H1 (cell line): ENCODE measurements around the gene CCDC71. TPM values are rescaled to one million over a fixed set of nuclear protein-coding genes. Genes with fewer than 3 reads are reported as not detected.

Source experiments
- CTCF ChIA-PET: fragments of 300-600 bp; sonication (Branson Sonifier 250); formaldehyde crosslinking; loops from one replicate; lab custom pipeline; 2021; ENCODE audit not compliant: partially characterized antibody; lab: Charles Lee
- POLR2A ChIA-PET: fragments of 300-600 bp; sonication (Branson Sonifier 250); formaldehyde crosslinking; loops from one replicate; lab custom pipeline; 2021; ENCODE audit warnings: inconsistent platforms; ENCODE audit not compliant: partially characterized antibody; lab: Charles Lee
- DNase-seq, 2 experiments: peaks; one replicate each; pipeline versions ENCODE4 v3.0.0 to v3.0.0-alpha.2; 2010 to 2022; ENCODE audit warnings: low spot score in 2 of 2, low read depth in 1 of 2, mixed read lengths in 1 of 2
- FAIRE-seq: peaks from 2 replicates; lab custom pipeline; 2011; peaks lifted over from hg19 to GRCh38; lab: Jason Lieb, UNC
- H2AFZ ChIP-seq: 2 replicates; pipeline ENCODE4 v1.8.1; 2012; ENCODE audit warnings: low read length, inconsistent platforms
- H2AK5ac ChIP-seq: 2 replicates; pipeline ENCODE4 v1.6.1; 2013; ENCODE audit warnings: low read depth, low read length
- H2BK120ac ChIP-seq: replicated peaks from 2 replicates; pipeline ENCODE3; 2013; ENCODE audit warnings: low read depth, low read length, inconsistent platforms
- H2BK12ac ChIP-seq: 2 replicates; pipeline ENCODE4 v1.6.1; 2013; ENCODE audit warnings: low read depth, low read length
- H2BK15ac ChIP-seq: 2 replicates; pipeline ENCODE4 v1.6.1; 2013; ENCODE audit warnings: low read length
- H2BK20ac ChIP-seq: 2 replicates; pipeline ENCODE4 v1.6.1; 2013; ENCODE audit warnings: low read length
- H2BK5ac ChIP-seq: 2 replicates; pipeline ENCODE4 v1.6.1; 2013; ENCODE audit warnings: low read depth, low read length
- H3K14ac ChIP-seq: 2 replicates; pipeline ENCODE4 v1.6.1; 2013; ENCODE audit warnings: inconsistent platforms; ENCODE audit not compliant: insufficient read length
- H3K18ac ChIP-seq: 2 replicates; pipeline ENCODE4 v1.6.1; 2013; ENCODE audit warnings: low read length; ENCODE audit errors: extremely low read depth
- H3K23ac ChIP-seq: 2 replicates; pipeline ENCODE4 v1.6.1; 2013; ENCODE audit warnings: inconsistent platforms; ENCODE audit not compliant: insufficient read length
- H3K23me2 ChIP-seq: 2 replicates; pipeline ENCODE4 v1.6.1; 2013; ENCODE audit warnings: low read depth, low read length
- H3K27ac ChIP-seq: 2 replicates; pipeline ENCODE4 v1.6.1; 2011; ENCODE audit warnings: low read depth, low read length, inconsistent platforms
- H3K27me3 ChIP-seq, 4 experiments: replicated peaks in 1 of 4; 1 replicate in 1 of 4; 2 replicates in 3 of 4; pipeline versions ENCODE4 v1.6.1 to v1.8.1; 2011 to 2013; ENCODE audit warnings: low read length in 3 of 4, mild to moderate bottlenecking in 3 of 4, inconsistent platforms in 2 of 4, mixed read lengths in 2 of 4, moderate library complexity in 1 of 4; ENCODE audit not compliant: control insufficient read depth in 3 of 4, insufficient read depth in 3 of 4; ENCODE audit errors: extremely low read depth in 1 of 4
- H3K36me3 ChIP-seq, 4 experiments: 2 replicates each; pipeline versions ENCODE4 v1.6.1 to v1.8.1; 2011 to 2013; ENCODE audit warnings: mild to moderate bottlenecking in 4 of 4, low read length in 3 of 4, moderate library complexity in 2 of 4, control low read depth in 1 of 4, inconsistent platforms in 1 of 4; ENCODE audit not compliant: insufficient read depth in 4 of 4, control insufficient read depth in 2 of 4
- H3K4ac ChIP-seq: replicated peaks from 2 replicates; pipeline ENCODE3; 2013; ENCODE audit warnings: low read length, low read depth, mixed read lengths, inconsistent platforms; ENCODE audit not compliant: insufficient read length
- H3K4me1 ChIP-seq, 4 experiments: replicated peaks in 1 of 4; 1 replicate in 1 of 4; 2 replicates in 3 of 4; pipeline versions ENCODE4 v1.6.1 to v1.8.1; 2011 to 2013; ENCODE audit warnings: low read length in 3 of 4, inconsistent platforms in 2 of 4, mixed read lengths in 1 of 4; ENCODE audit not compliant: insufficient read depth in 4 of 4, control insufficient read depth in 3 of 4
- H3K4me2 ChIP-seq, 2 experiments: 2 replicates each; pipeline versions ENCODE4 v1.6.1 to v1.8.1; 2011 to 2013; ENCODE audit warnings: low read depth in 2 of 2, low read length in 2 of 2, control low read depth in 1 of 2, inconsistent platforms in 1 of 2, mild to moderate bottlenecking in 1 of 2; ENCODE audit not compliant: insufficient read depth in 1 of 2
- H3K4me3 ChIP-seq, 4 experiments: fragments of 200-600, 300-600 bp in 1 of 4; sonication (generic), shearing (Covaris generic), sonication (Bioruptor Twin) in 1 of 4; 2 replicates each; pipeline versions ENCODE4 v1.5.1 to v1.8.1; 2011 to 2016; ENCODE audit warnings: low read length in 4 of 4, low read depth in 3 of 4, control low read depth in 2 of 4, inconsistent platforms in 2 of 4, mild to moderate bottlenecking in 2 of 4, mixed read lengths in 1 of 4, moderate library complexity in 1 of 4; ENCODE audit not compliant: insufficient read depth in 2 of 4; ENCODE audit errors: extremely low read depth in 1 of 4
- H3K56ac ChIP-seq: replicated peaks from 2 replicates; pipeline ENCODE3; 2013; ENCODE audit warnings: low read depth, mild to moderate bottlenecking, mixed read lengths, low read length, inconsistent platforms; ENCODE audit not compliant: insufficient read length
- H3K79me1 ChIP-seq: 2 replicates; pipeline ENCODE4 v1.6.1; 2013; ENCODE audit warnings: low read depth, low read length, control low read depth
- H3K79me2 ChIP-seq, 2 experiments: 2 replicates each; pipeline versions ENCODE4 v1.6.1 to v1.8.1; 2012 to 2013; ENCODE audit warnings: low read length in 2 of 2, mild to moderate bottlenecking in 2 of 2, inconsistent platforms in 1 of 2; ENCODE audit not compliant: insufficient read depth in 2 of 2, control insufficient read depth in 1 of 2
- H3K9ac ChIP-seq, 4 experiments: replicated peaks in 1 of 4; 1 replicate in 1 of 4; 2 replicates in 3 of 4; pipeline versions ENCODE4 v1.6.1 to v1.8.1; 2011 to 2013; ENCODE audit warnings: low read depth in 3 of 4, low read length in 3 of 4, control low read depth in 2 of 4, mild to moderate bottlenecking in 2 of 4, moderate library complexity in 2 of 4, inconsistent platforms in 1 of 4; ENCODE audit errors: extremely low read depth in 1 of 4
- H3K9me3 ChIP-seq, 2 experiments: 2 replicates each; pipeline versions ENCODE4 v1.6.1 to v1.8.1; 2012 to 2013; ENCODE audit warnings: mild to moderate bottlenecking in 2 of 2, moderate library complexity in 2 of 2, control low read depth in 1 of 2, inconsistent platforms in 1 of 2, low read depth in 1 of 2, low read length in 1 of 2, mixed read lengths in 1 of 2; ENCODE audit not compliant: insufficient read depth in 2 of 2
- H4K20me1 ChIP-seq, 2 experiments: replicated peaks in 1 of 2; 2 replicates each; pipeline versions ENCODE3 to v1.8.1; 2011 to 2013; ENCODE audit warnings: inconsistent platforms in 2 of 2, low read length in 2 of 2, mild to moderate bottlenecking in 1 of 2; ENCODE audit not compliant: insufficient read depth in 2 of 2, control insufficient read depth in 1 of 2
- H4K5ac ChIP-seq: 2 replicates; pipeline ENCODE4 v1.6.1; 2013; ENCODE audit warnings: low read length, low read depth, mixed read lengths, inconsistent platforms; ENCODE audit not compliant: insufficient read length
- H4K8ac ChIP-seq: 2 replicates; pipeline ENCODE4 v1.8.0; 2013; ENCODE audit warnings: mild to moderate bottlenecking, moderate library complexity, low read length, inconsistent platforms; ENCODE audit not compliant: insufficient read depth; ENCODE audit errors: extremely low read depth
- H4K91ac ChIP-seq: replicated peaks from 2 replicates; pipeline ENCODE3; 2013; ENCODE audit warnings: low read length, mixed read lengths, inconsistent platforms; ENCODE audit not compliant: insufficient read length
- CBX8 ChIP-seq: fragments of 300-800, 300-1000 bp; sonication (generic); IDR thresholded peaks from 2 replicates; pipeline ENCODE4 v1.7.1; 2016; ENCODE audit warnings: low read depth, low read length, borderline replicate concordance
- PHF8 ChIP-seq: fragments of 200-600 bp; sonication (generic); conservative IDR thresholded peaks from 2 replicates; pipeline ENCODE4 v1.7.1; 2012; ENCODE audit warnings: low read depth, mild to moderate bottlenecking, inconsistent platforms, low read length, moderate library complexity
- WGBS, 2 experiments: shearing (Covaris generic) in 1 of 2; methylation state at CpG; one replicate each; pipeline versions ENCODE4 v1.1.6 to v1.1.7; 2013 to 2015; ENCODE audit warnings: low lambda C conversion rate in 2 of 2, mixed read lengths in 2 of 2, inconsistent platforms in 1 of 2, low coverage in 1 of 2, missing lambda C conversion rate in 1 of 2; ENCODE audit not compliant: insufficient replicate concordance in 2 of 2, insufficient coverage in 1 of 2, insufficient read length in 1 of 2; ENCODE audit errors: extremely low coverage in 1 of 2, missing lambda C conversion rate in 1 of 2; 5-methylcytosine and 5-hydroxymethylcytosine counted together
- polyA plus RNA-seq, 7 experiments: library from polyadenylated mRNA; depleted of rRNA in 3 of 7; stranded (reverse) in 5 of 7; unstranded in 2 of 7; fragments of >200 nt in 5 of 7; fragments of 200-250 nt in 2 of 7; gene quantifications; 1 replicate in 5 of 7; 2 replicates in 1 of 7; 4 replicates in 1 of 7; pipeline versions ENCODE4 v1.2.1 to v1.2.3, GENCODE V29; 2011 to 2013; ENCODE audit warnings: missing spikeins in 2 of 7, mixed read lengths in 2 of 7
- total RNA-seq: library from RNA; stranded (reverse); fragmentation: NEBNext Ultra II Directional; extraction: Animal tissue kit (Norgen Biotek cat#: 25700); gene quantifications from 2 replicates; pipeline ENCODE4 v1.2.1, GENCODE V29; 2021

The CCDC71 gene
- total and polyA plus RNA-seq, 2 of the 8 experiments (the other 6 are each of a cell fraction or from before 2014, with no cell fraction given): 26.7 to 57.4 TPM

GRCh38 chr3:49164983-49165720, 979 bp downstream of the CCDC71 start:
- Histone ChIP-seq H3K18ac (0 out of 2 replicates have a peak overlapping the region, but pooled peaks have one; percentile 57), H2BK20ac (no peak overlapping the region), H2BK15ac (no peak overlapping the region), H3K79me1 (peaks cover 23% of the 10 kb centered on the region), H3K27me3 (peaks cover 0 to 3% (median 0%) of the 10 kb centered on the region in 4 experiments; a peak in 1 of 7 replicates), H4K91ac (no peak overlapping the region), H3K56ac (no peak overlapping the region), H4K20me1 (peaks cover 3 to 10% of the 10 kb centered on the region in 2 experiments), H4K5ac (no peak overlapping the region), H3K4me2 (peak overlapping the region; percentile 81 to 99), H3K23ac (no peak overlapping the region), H2BK120ac (no peak overlapping the region), H3K4ac (peak overlapping the region; percentile 98), H3K4me1 (peaks cover 0 to 11% (median 4%) of the 10 kb centered on the region in 4 experiments; a peak in 4 of 7 replicates), H3K4me3 (peak overlapping the region; percentile 86 to 100 (median 94)), H2AK5ac (0 out of 2 replicates have a peak overlapping the region, but pooled peaks have one; percentile 58), H3K9ac (peak overlapping the region; percentile 75 to 89 (median 80)), H3K23me2 (peaks cover 9% of the 10 kb centered on the region), H3K9me3 (no peaks in the 10 kb centered on the region), H2AFZ (no peak overlapping the region), H4K8ac (no peak overlapping the region; the same call in 1 of the 2 replicates), H3K27ac (peak overlapping the region; percentile 71; the same call in 1 of the 2 replicates), H3K36me3 (peaks cover 5 to 20% (median 12%) of the 10 kb centered on the region in 4 experiments), H2BK5ac (no peak overlapping the region; the same call in 1 of the 2 replicates), H3K79me2 (peaks cover 9 to 25% of the 10 kb centered on the region in 2 experiments; a peak in 3 of 4 replicates), H2BK12ac (no peak overlapping the region), H3K14ac (no peak overlapping the region)
- DNase-seq: no peak
- CTCF ChIA-PET: interaction anchor here (1.1 to 1.7 kb wide), 3 partner anchors 33 to 294 kb away, joined by 3 to 5 read pairs (median 4); partner anchors contain the start of gene LAMB2
- no peak for FAIRE-seq
- WGBS, 2 experiments: 42% methylated on average over 6 of the region's 6 CpGs; no CpG with 5 or more reads in 1 of the 2 experiments
- POLR2A ChIA-PET: interaction anchor here (0.8 to 4.3 kb wide), 7 partner anchors 8 to 114 kb away, joined by 3 to 15 read pairs (median 5); partner anchors contain the start of gene USP19
- no peak for TF ChIP-seq CBX8
- TF ChIP-seq PHF8: 0 out of 2 replicates have a peak, but pooled peaks have one; percentile 4
